GM23248 (cell line): Measurements from ENCODE around the gene IFNGR1.

Experiments
- EZH2 ChIP-seq: fragments of 200-600 bp; sonication (generic); IDR thresholded peaks from 2 replicates; pipeline ENCODE4 v1.6.1; 2018; ENCODE audit warnings: antibody characterized with exemption, mild to moderate bottlenecking; ENCODE audit not compliant: insufficient read depth, poor library complexity, severe bottlenecking
- EZH2phosphoT487 ChIP-seq: fragments of 200-600 bp; sonication (generic); IDR thresholded peaks from 2 replicates; pipeline ENCODE4 v1.6.1; 2018; ENCODE audit warnings: antibody characterized with exemption, moderate library complexity, mild to moderate bottlenecking, low read depth; ENCODE audit not compliant: insufficient read depth

DNA sequence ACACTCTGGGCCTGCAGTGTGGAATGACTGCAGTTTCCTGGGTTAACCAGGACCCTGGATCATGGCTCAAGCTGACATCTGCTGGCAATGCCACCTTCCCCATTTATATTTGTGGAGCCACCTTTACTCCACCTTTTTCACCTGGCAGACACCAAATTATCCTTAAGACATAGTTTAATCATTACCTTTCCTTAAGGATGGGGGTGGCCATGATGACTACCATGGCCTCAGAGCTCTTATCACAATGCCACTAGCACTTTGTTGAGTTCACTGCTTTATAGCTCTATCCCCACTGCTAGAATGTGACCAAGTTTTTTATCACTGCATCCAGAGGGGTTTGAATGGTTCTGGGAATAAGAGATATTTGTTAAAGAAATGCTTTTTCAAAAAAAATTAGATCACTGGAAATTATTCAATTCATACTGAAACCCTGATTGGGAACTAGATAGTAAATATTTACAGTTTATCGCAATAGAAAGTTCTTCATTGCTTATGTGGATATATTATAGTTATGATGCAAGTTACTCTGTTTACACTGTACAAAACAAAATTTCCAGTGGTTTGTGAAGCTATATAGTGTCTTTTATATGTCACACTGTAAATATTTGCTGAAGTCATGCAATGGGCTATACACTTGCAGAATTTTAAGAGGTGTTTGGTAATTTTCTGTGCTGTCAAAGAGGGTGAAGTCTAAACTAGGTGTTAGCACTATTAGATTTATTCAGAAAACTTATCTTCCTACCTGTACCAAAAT, 37.3 kb upstream of the IFNGR1 start:
- TF ChIP-seq EZH2 (no peak), EZH2phosphoT487 (no peak)
